Hindlimb muscle (tissue), 1 donor: ENCODE data around the gene ANAPC15. TPM values are rescaled to one million over a fixed set of nuclear protein-coding genes. Genes with fewer than 3 reads are reported as not detected.

Experiments used
- polyA plus RNA-seq: library from polyadenylated mRNA; unstranded; fragments of 120-200 nt; gene quantifications from one replicate; pipeline ENCODE4 v1.2.1, GENCODE V29; 2013; ENCODE audit not compliant: insufficient read length

The ANAPC15 gene
- polyA plus RNA-seq, 1 donor: 32.5 TPM

Other genes starting within 250 kb of the ANAPC15 start
- not detected for gene DEFB131B, start 234.2 kb downstream of the ANAPC15 start, polyA plus RNA-seq
- 4.1 TPM for gene XNDC1N, start 184.1 kb downstream of the ANAPC15 start, polyA plus RNA-seq
- 22.8 TPM for gene RNF121, start 183.6 kb downstream of the ANAPC15 start, polyA plus RNA-seq
- gene IL18BP, start 113.8 kb downstream of the ANAPC15 start, polyA plus RNA-seq: 7.4 TPM
- 215 TPM for gene NUMA1, start 32.2 kb downstream of the ANAPC15 start, polyA plus RNA-seq
- gene LRRC51, start 31.8 kb downstream of the ANAPC15 start, polyA plus RNA-seq: 8.8 TPM
- 83.8 TPM for gene LAMTOR1, start 9.4 kb downstream of the ANAPC15 start, polyA plus RNA-seq
- gene TOMT, start 6.8 kb downstream of the ANAPC15 start, polyA plus RNA-seq: not detected
- 0.61 TPM for gene FOLR3, start 23.0 kb upstream of the ANAPC15 start, polyA plus RNA-seq
- gene FOLR1, start 79.4 kb upstream of the ANAPC15 start, polyA plus RNA-seq: 19.0 TPM
- 31.4 TPM for gene FOLR2, start 104.1 kb upstream of the ANAPC15 start, polyA plus RNA-seq
- 233 TPM for gene INPPL1, start 112.1 kb upstream of the ANAPC15 start, polyA plus RNA-seq
- 0.21 TPM for gene PHOX2A, start 131.5 kb upstream of the ANAPC15 start, polyA plus RNA-seq